Upper lobe of right lung (tissue), 1 donor: Measurements from ENCODE around the gene SWSAP1. TPM values are rescaled to one million over a fixed set of nuclear protein-coding genes. Genes with fewer than 3 reads are reported as not detected.

Experiments used
- ATAC-seq: fragments of 200-7000 bp; cut with Tn5 transposase; one replicate; pipeline ENCODE4 v1.9.1; 2020; ENCODE audit warnings: mild to moderate bottlenecking, moderate library complexity
- DNase-seq: peaks from one replicate; pipeline ENCODE4 v3.0.0-alpha.2; 2020
- H3K27ac ChIP-seq: fragments of 200-600 bp; one replicate; pipeline ENCODE4 v1.8.0; 2022
- H3K27me3 ChIP-seq: fragments of 200-600 bp; one replicate; pipeline ENCODE4 v1.8.0; 2022; ENCODE audit warnings: mild to moderate bottlenecking
- H3K36me3 ChIP-seq: fragments of 200-600 bp; one replicate; pipeline ENCODE4 v1.8.0; 2022
- H3K4me1 ChIP-seq: fragments of 200-600 bp; one replicate; pipeline ENCODE4 v1.8.0; 2022
- H3K4me3 ChIP-seq: fragments of 200-600 bp; one replicate; pipeline ENCODE4 v1.8.0; 2022; ENCODE audit warnings: mild to moderate bottlenecking
- H3K9me3 ChIP-seq: fragments of 200-600 bp; one replicate; pipeline ENCODE4 v1.8.0; 2022
- intact Hi-C: fragments of 100-400 bp; cut with DNase I; formaldehyde crosslinking; loops from one replicate; pipeline ENCODE4 v1.11.0; 2022
- long read RNA-seq: library from polyadenylated mRNA; unstranded; transcript quantifications from one replicate; pipeline ENCODE4 v2.0.0, GENCODE V29; 2021
- total RNA-seq: library from RNA; stranded (reverse); fragmentation: NEBNext Ultra II Directional; extraction: Animal tissue kit (Norgen Biotek cat#: 25700); gene quantifications from one replicate; pipeline ENCODE4 v1.2.1, GENCODE V29; 2021
- TF ChIP-seq, protein P1 (sequence below): fragments of 200-600 bp; IDR thresholded peaks from one replicate; pipeline ENCODE4 v1.8.0; 2022; ENCODE audit warnings: antibody characterized with exemption
- donor health status: DM: no; HTN: yes; CAD: no; lungs with severe emphysema.

SWSAP1 gene, protein sequence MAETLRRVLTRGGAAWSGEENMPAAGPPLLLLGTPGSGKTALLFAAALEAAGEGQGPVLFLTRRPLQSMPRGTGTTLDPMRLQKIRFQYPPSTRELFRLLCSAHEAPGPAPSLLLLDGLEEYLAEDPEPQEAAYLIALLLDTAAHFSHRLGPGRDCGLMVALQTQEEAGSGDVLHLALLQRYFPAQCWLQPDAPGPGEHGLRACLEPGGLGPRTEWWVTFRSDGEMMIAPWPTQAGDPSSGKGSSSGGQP
- 3.2 TPM for total RNA-seq
- long read RNA-seq, transcript SWSAP1-201 (2 exons, 1,684 nt), result major isoform, 9 of 11 reads
- long read RNA-seq, partial matches to known transcripts, result 0 of 11 reads
- long read RNA-seq, other reads (novel, unspliced or antisense), result 2 of 11 reads

- intact Hi-C loops, result no loop called here
- Histone ChIP-seq H3K4me1 (peaks cover 33% of the 10 kb centered on the region), H3K9me3 (no peaks in the 10 kb centered on the region), H3K27ac (peak within 1 kb of the TSS; percentile 96), H3K36me3 (no peaks in the 10 kb centered on the region), H3K4me3 (peak within 1 kb of the TSS; percentile 63), H3K27me3 (no peaks in the 10 kb centered on the region)
- peak; percentile 96 for ATAC-seq
- TF ChIP-seq, protein P1, sequence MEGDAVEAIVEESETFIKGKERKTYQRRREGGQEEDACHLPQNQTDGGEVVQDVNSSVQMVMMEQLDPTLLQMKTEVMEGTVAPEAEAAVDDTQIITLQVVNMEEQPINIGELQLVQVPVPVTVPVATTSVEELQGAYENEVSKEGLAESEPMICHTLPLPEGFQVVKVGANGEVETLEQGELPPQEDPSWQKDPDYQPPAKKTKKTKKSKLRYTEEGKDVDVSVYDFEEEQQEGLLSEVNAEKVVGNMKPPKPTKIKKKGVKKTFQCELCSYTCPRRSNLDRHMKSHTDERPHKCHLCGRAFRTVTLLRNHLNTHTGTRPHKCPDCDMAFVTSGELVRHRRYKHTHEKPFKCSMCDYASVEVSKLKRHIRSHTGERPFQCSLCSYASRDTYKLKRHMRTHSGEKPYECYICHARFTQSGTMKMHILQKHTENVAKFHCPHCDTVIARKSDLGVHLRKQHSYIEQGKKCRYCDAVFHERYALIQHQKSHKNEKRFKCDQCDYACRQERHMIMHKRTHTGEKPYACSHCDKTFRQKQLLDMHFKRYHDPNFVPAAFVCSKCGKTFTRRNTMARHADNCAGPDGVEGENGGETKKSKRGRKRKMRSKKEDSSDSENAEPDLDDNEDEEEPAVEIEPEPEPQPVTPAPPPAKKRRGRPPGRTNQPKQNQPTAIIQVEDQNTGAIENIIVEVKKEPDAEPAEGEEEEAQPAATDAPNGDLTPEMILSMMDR, result no peak
- DNase-seq, result peak; percentile 99
Observed at GRCh38 chr19:11374433-11375142, at the start of gene SWSAP1. TSS of gene SWSAP1 (plus strand) at chr19:11374666. CDS start at chr19:11374681, 15 bp downstream.

- no peak for ATAC-seq
- Histone ChIP-seq H3K4me1 (peaks cover 32% of the 10 kb centered on the region), H3K9me3 (no peaks in the 10 kb centered on the region), H3K36me3 (peaks cover 31% of the 10 kb centered on the region), H3K4me3 (no peak overlapping the region), H3K27me3 (no peaks in the 10 kb centered on the region), H3K27ac (peak overlapping the region; percentile 75)
- DNase-seq, result no peak
- TF ChIP-seq, protein P1, result no peak
- intact Hi-C loops, result no loop called here
Observed at GRCh38 chr19:11324748-11325389, 49.6 kb upstream of the SWSAP1 start.

GRCh38 chr19:11325544-11325943, 48.9 kb upstream of the SWSAP1 start:
- Histone ChIP-seq H3K27ac (peak overlapping the region; percentile 75), H3K36me3 (peaks cover 36% of the 10 kb centered on the region), H3K4me3 (no peak overlapping the region), H3K9me3 (no peaks in the 10 kb centered on the region), H3K27me3 (no peaks in the 10 kb centered on the region), H3K4me1 (peaks cover 32% of the 10 kb centered on the region)
- TF ChIP-seq, protein P1, result no peak
- no peak for ATAC-seq
- intact Hi-C loops, result no loop called here
- no peak for DNase-seq

- H3K36me3 ChIP-seq, result peaks cover 80% of the 10 kb centered on the region
- intact Hi-C loops, result no loop called here
Observed at GRCh38 chr19:11330127-11330526, 44.3 kb upstream of the SWSAP1 start.

DNA sequence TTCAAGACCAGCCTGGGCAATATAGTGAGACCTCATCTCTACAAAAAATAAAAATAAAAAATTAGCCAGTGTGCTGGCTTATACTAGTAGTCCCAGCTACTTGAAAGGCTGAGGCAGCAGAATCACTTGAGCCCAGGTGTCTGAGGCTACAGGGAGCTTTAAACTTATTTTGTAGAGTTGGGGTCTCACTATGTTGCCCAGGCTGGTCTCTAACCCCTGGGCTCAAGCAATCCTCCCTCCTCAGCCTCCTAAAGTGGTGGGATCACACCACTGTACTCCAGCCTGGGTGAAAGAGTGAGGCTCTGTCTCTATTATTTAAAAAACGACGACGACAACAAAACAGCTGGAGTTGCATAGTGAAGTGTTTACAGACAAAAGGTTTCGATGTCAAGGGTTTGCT, 43.0 kb upstream of the SWSAP1 start:
- no peaks in the 10 kb centered on the region for H3K27me3 ChIP-seq
- H3K36me3 ChIP-seq, result peaks cover 83% of the 10 kb centered on the region
- H3K4me3 ChIP-seq, result no peak overlapping the region
- ATAC-seq (no peak), DNase-seq (no peak)
- H3K27ac ChIP-seq, result peak overlapping the region; percentile 11
- intact Hi-C loops, result no loop called here
- H3K9me3 ChIP-seq, result no peaks in the 10 kb centered on the region
- H3K4me1 ChIP-seq, result peaks cover 4% of the 10 kb centered on the region
- TF ChIP-seq, protein P1, result no peak

More at GRCh38 chr19:11330127-11330526, 44.3 kb upstream of the SWSAP1 start:
- no peaks in the 10 kb centered on the region for H3K27me3 ChIP-seq
- H3K4me1 ChIP-seq, result peaks cover 4% of the 10 kb centered on the region
- no peak for DNase-seq
- no peak overlapping the region for H3K4me3 ChIP-seq
- H3K9me3 ChIP-seq, result no peaks in the 10 kb centered on the region
- TF ChIP-seq, protein P1, result no peak
- no peak overlapping the region for H3K27ac ChIP-seq
- ATAC-seq, result no peak
